ENCODE measurements around the gene NLRP9. TPM values are rescaled to one million over a fixed set of nuclear protein-coding genes. Genes with fewer than 3 reads are reported as not detected.

The NLRP9 gene
- total and polyA plus RNA-seq, 2 of the 8 experiments (the other 6 are each of a cell fraction or from before 2014, with no cell fraction given): not detected

- TF ChIP-seq ATF3 (IDR thresholded peaks at IDR 0.05; ENCODE audit: insufficient read depth, low read depth, low read length) (no peak), RNF2 (IDR thresholded peaks at IDR 0.05; ENCODE audit: borderline replicate concordance, low read depth, low read length, missing control alignments, poor library complexity, severe bottlenecking) (no peak), POLR2A (IDR thresholded peaks at IDR 0.05; ENCODE audit: control extremely low read depth in 1 of 2, low read depth in 2 of 2, low read length in 2 of 2) (no peak), CHD2 (IDR thresholded peaks at IDR 0.05; ENCODE audit: low read length) (no peak), CEBPB (IDR thresholded peaks at IDR 0.05; ENCODE audit: low read depth, low read length) (no peak), PHF8 (conservative IDR thresholded peaks at IDR 0.05; ENCODE audit: low read depth, low read length) (no peak), FOSL1 (IDR thresholded peaks at IDR 0.05; ENCODE audit: insufficient read depth, low read depth, low read length) (no peak)
Measured at GRCh38 chr19:55712804-55713631, 25.2 kb downstream of the NLRP9 start (continued).

All from H1 (cell line).